ENCODE data around the gene FGF2. TPM values are rescaled to one million over a fixed set of nuclear protein-coding genes. Genes with fewer than 3 reads are reported as not detected.

Gene FGF2
- total and polyA plus RNA-seq, 4 donors, result 0.52 to 1.4 (median 0.98) TPM

GRCh38 chr4:122788935-122789334, 37.7 kb upstream of the FGF2 start:
- no peak for TF ChIP-seq HNF4G (IDR thresholded peaks at IDR 0.05)
- no peak for TF ChIP-seq FOXA1 (IDR thresholded peaks at IDR 0.05)
- TF ChIP-seq, protein P1, sequence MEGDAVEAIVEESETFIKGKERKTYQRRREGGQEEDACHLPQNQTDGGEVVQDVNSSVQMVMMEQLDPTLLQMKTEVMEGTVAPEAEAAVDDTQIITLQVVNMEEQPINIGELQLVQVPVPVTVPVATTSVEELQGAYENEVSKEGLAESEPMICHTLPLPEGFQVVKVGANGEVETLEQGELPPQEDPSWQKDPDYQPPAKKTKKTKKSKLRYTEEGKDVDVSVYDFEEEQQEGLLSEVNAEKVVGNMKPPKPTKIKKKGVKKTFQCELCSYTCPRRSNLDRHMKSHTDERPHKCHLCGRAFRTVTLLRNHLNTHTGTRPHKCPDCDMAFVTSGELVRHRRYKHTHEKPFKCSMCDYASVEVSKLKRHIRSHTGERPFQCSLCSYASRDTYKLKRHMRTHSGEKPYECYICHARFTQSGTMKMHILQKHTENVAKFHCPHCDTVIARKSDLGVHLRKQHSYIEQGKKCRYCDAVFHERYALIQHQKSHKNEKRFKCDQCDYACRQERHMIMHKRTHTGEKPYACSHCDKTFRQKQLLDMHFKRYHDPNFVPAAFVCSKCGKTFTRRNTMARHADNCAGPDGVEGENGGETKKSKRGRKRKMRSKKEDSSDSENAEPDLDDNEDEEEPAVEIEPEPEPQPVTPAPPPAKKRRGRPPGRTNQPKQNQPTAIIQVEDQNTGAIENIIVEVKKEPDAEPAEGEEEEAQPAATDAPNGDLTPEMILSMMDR (IDR thresholded peaks at IDR 0.05; ENCODE audit: low read depth, low read length, missing input control), result no peak
- no peak for TF ChIP-seq YY1 (IDR thresholded peaks at IDR 0.05)
- TF ChIP-seq EGR1 (IDR thresholded peaks at IDR 0.05; ENCODE audit: low read depth in 2 of 2), result no peak
- TF ChIP-seq MAX (IDR thresholded peaks at IDR 0.05), result no peak
- no peak for TF ChIP-seq HNF4A (conservative IDR thresholded peaks at IDR 0.05)
- no peak for TF ChIP-seq JUND (IDR thresholded peaks at IDR 0.05)
- TF ChIP-seq RAD21 (IDR thresholded peaks at IDR 0.05), result no peak
- Histone ChIP-seq H3K4me1 (ENCODE audit: control insufficient read depth in 4 of 4, insufficient read depth in 4 of 4, low read length in 3 of 4) (peaks cover 1 to 20% (median 15%) of the 10 kb centered on the region in 4 donors), H3K36me3 (ENCODE audit: control insufficient read depth in 4 of 4, insufficient read depth in 3 of 4, low read depth in 1 of 4, low read length in 3 of 4) (no peaks in the 10 kb centered on the region), H3K27me3 (ENCODE audit: control insufficient read depth in 4 of 4, insufficient read depth in 4 of 4, low read length in 3 of 4) (no peaks in the 10 kb centered on the region), H3K4me3 (ENCODE audit: low read depth in 1 of 3, low read length in 3 of 3) (no peak overlapping the region), H3K9me3 (ENCODE audit: control insufficient read depth in 4 of 4, low read length in 3 of 4) (no peaks in the 10 kb centered on the region), H3K27ac (ENCODE audit: low read depth in 1 of 2, low read length in 2 of 2) (no peak overlapping the region), H3K9ac (ENCODE audit: low read depth in 1 of 2, low read length in 2 of 2) (no peak overlapping the region)
- DNase-seq (ENCODE audit: low spot score), result no peak
- 97% methylated on average over 4 of the region's 4 CpGs for WGBS

DNA sequence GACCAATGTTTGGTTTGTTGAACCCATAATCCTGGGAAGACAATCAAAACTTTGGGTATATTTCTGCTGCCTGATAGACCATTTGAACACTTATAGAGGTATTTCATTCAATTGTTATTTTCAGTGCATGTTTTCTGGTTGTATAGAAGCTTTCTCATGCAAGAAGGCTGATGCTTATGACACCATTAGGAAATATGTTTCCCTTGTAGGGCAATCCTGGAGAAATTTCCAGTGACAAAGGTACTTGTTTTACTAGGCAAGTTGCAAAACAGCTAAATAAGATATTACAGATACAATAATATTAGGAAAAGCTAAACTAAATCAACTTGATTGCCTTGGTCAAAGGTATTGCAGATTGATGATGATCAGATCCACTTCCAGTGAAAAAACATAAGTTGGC, 32.8 kb upstream of the FGF2 start:
- no peak overlapping the region for H3K4me3 ChIP-seq (ENCODE audit: low read depth in 1 of 3, low read length in 3 of 3)
- no peak for DNase-seq (ENCODE audit: low spot score)
- no peaks in the 10 kb centered on the region for H3K27me3 ChIP-seq (ENCODE audit: control insufficient read depth in 4 of 4, insufficient read depth in 4 of 4, low read length in 3 of 4)
- H3K4me1 ChIP-seq (ENCODE audit: control insufficient read depth in 4 of 4, insufficient read depth in 4 of 4, low read length in 3 of 4), result no peaks in the 10 kb centered on the region
- TF ChIP-seq JUND (IDR thresholded peaks at IDR 0.05) (no peak), HNF4G (IDR thresholded peaks at IDR 0.05) (no peak), EGR1 (IDR thresholded peaks at IDR 0.05; ENCODE audit: low read depth in 2 of 2) (no peak), NR2F2 (IDR thresholded peaks at IDR 0.05) (no peak), REST (IDR thresholded peaks at IDR 0.05) (no peak), ATF3 (IDR thresholded peaks at IDR 0.05) (no peak), FOXA1 (IDR thresholded peaks at IDR 0.05) (no peak), HNF4A (conservative IDR thresholded peaks at IDR 0.05) (no peak), RXRA (IDR thresholded peaks at IDR 0.05) (no peak)
- TF ChIP-seq, protein P2, sequence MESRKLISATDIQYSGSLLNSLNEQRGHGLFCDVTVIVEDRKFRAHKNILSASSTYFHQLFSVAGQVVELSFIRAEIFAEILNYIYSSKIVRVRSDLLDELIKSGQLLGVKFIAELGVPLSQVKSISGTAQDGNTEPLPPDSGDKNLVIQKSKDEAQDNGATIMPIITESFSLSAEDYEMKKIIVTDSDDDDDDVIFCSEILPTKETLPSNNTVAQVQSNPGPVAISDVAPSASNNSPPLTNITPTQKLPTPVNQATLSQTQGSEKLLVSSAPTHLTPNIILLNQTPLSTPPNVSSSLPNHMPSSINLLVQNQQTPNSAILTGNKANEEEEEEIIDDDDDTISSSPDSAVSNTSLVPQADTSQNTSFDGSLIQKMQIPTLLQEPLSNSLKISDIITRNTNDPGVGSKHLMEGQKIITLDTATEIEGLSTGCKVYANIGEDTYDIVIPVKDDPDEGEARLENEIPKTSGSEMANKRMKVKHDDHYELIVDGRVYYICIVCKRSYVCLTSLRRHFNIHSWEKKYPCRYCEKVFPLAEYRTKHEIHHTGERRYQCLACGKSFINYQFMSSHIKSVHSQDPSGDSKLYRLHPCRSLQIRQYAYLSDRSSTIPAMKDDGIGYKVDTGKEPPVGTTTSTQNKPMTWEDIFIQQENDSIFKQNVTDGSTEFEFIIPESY (IDR thresholded peaks at IDR 0.05), result no peak
- no peak overlapping the region for H3K9ac ChIP-seq (ENCODE audit: low read depth in 1 of 2, low read length in 2 of 2)
- no peak overlapping the region for H3K27ac ChIP-seq (ENCODE audit: low read depth in 1 of 2, low read length in 2 of 2)
- no peaks in the 10 kb centered on the region for H3K9me3 ChIP-seq (ENCODE audit: control insufficient read depth in 4 of 4, low read length in 3 of 4)
- H3K36me3 ChIP-seq (ENCODE audit: control insufficient read depth in 4 of 4, insufficient read depth in 3 of 4, low read depth in 1 of 4, low read length in 3 of 4), result no peaks in the 10 kb centered on the region

Data from liver (tissue), 9 donors.